GM18519 (cell line): ENCODE data around the gene KLHL2.
"Not testable (repeated sequence)": the region's sequence is repeated elsewhere in the genome, so short reads cannot be mapped to it uniquely, and the experiment has no call there.

Experiments
- ATAC-seq: cut with Tn5 transposase; IDR thresholded peaks from one replicate; pipeline ENCODE4 v1.9.1; 2021; ENCODE audit warnings: mild to moderate bottlenecking, moderate library complexity; ENCODE audit not compliant: unreplicated experiment, low FRiP score

The KLHL2 gene

DNA sequence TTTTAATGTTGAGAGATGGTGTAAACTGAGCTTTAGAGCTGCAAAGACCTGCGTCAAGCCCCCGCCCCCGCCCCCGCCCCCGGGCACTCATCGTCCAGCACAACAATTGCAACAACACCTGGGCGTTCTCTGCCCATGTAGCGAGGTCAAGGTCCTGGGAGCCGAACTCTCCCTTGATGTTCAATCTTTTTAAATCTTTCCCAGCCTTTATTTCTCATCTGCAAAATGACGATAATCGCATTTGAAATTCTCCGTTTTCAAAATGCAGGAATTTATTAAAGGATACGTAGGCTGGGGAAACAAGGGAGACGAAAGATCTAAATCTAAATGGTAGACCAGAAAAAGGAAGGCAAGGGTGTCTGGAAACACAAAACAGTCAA, 119.5 kb downstream of the KLHL2 start:
- ATAC-seq, result peak; percentile 0

DNA sequence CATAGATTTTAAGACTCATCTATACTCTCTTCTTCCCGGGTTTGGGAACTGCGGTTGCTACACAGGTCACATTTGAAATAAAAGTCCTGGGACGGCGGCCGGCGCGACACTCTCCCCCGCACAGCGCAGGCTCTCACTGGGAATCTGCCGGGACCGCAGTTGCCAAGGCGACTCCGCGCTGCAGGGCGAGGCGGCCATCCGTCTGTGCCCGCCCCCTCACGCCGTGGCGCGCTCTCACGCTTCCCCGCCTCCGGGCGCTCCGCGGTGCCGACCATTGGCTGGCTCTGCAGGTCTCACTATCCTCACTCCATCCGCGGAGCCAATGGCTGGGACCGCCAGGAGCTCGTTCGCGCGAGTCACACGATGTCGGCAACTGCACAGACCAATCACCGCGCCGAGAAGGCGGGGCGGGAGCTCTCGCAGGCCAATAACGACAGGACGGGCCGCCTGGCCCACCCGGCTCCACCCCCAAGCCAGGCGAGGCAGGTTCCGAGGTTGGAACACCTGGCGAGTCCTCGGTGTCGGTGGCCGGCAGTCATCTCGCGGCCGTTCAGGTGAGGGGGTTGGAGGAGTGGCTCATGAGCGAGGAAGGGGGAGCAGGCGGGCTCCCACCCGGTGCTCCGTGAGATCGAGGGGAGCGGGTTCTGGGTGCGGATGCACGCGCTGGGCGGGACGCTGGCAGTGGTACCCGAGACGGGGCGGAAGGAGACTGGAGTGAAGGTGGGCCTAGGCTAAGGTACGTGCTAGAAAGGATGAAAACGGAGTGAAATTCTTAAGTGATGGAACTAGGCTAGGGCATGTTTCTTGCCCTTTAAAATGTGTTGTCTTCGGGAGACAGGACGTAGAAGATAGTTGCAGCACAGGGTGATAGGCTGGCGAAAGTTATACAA, 120.1 kb downstream of the KLHL2 start, which contains the start of gene MSMO1:
Gene MSMO1 (plus strand): TSS at position 459 of the 890 bp plus-strand sequence. CDS start 5,702 bp downstream, outside the sequence.
- peak; percentile 99 for ATAC-seq

DNA sequence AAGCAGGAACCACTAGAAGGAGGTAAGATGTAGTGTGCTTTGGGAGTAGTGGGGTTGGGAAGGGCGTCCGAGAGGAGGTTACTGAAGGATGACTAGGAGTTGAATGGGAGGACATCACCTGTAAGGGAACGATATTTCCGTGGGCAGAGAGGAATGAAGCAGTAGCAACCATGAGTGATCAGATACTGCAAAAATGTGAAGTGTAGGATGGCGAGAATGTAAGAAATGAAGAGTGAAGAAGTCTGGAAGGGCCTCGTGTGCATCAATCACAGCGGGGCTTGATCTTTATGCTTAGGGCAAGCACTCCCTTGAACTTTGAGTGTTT, 120.7 kb downstream of the KLHL2 start:
- no peak for ATAC-seq

DNA sequence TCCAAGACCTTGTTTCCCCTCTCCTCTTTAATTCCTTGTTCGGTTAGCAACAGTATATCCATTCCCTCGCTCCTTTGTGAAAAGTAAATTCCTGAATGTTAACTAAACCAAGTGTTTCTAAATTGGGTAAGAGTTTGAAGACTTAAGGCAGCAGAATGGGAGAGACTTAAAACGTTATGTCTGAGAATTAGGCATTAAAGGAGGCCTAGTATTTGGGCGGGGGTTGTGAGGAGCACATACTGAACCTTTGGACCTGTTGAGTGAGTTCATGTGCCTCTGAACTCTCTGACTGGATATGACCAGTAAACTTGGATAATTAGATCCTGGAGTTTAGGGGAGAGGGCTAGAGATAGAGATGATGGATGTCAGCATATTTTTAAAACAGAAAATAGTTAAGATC, 121.3 kb downstream of the KLHL2 start:
- no peak for ATAC-seq

DNA sequence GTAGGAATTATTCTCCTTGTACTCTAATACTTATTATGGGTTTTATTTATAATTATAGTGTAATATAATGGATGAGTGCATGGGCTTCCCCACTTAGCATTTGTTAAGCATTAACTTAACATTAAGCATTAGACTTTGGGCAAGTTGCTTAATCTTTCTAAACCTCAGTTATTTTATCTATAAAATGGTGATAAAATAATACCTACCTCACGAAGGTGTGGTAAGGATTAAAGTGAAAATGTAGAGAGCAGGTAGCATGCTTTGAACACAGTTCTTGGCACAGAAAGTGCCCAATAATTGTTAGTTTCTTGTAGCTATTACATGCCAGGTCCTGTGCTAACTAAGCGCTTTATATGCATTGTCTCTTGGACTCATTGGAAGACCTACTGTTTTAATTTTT, 122.7 kb downstream of the KLHL2 start:
- no peak for ATAC-seq

DNA sequence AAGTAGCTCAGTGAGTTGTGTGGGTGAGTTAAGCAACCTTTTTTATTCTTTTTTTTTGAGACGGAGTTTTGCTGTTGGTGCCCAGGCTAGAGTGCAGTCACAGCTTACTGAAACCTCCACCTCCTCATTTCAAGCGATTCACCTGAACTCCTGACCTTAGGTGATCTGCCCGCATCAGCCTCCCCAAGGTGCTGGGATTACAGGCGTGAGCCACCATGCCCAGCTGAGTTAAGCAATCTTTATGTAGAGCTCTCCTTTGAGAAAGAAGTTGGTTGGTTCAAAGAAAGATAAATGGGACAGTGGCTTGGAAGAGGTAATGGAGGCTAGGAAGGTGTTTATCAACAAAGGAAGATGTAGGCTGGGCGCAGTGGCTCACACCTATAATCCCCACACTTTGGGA, 123.3 kb downstream of the KLHL2 start:
- no peak for ATAC-seq

DNA sequence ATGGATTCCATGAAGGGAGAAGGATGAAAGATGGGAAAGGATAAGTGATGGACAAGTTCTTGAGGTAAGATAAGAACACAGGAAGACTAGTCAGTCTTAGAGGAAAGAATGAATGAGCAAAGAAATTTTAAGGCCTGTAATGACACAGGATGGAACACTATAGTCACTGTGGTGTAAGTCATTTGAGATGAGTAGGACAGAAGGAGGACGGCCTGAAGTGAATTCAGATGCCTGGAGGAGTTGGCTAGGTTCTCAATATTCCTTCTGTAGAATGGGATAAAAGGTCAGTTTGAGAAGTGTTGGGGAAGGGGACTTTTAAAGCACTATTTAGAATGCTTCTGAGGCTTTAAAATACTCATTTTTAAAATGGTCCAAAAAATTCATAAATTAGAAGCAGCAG, 124.0 kb downstream of the KLHL2 start:
- no peak for ATAC-seq

DNA sequence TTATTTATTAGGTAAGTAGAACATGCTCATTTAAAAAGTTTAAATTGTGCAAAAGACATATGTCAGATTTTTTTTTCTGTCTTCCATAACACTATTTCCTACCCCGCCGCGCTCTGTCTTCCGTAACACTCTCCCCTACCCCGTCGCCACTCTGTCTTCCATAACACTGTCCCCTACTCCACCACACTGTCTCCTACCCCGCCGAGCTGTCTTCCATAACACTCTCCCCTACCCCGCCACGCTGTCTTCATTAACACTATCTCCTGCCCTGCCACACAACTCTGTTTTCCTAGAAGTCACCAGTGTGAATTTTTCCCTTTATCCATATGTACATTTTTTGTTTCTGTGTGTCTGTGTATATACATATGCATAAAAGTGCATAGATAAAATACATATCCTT, 124.5 kb downstream of the KLHL2 start:
- no peak for ATAC-seq

DNA sequence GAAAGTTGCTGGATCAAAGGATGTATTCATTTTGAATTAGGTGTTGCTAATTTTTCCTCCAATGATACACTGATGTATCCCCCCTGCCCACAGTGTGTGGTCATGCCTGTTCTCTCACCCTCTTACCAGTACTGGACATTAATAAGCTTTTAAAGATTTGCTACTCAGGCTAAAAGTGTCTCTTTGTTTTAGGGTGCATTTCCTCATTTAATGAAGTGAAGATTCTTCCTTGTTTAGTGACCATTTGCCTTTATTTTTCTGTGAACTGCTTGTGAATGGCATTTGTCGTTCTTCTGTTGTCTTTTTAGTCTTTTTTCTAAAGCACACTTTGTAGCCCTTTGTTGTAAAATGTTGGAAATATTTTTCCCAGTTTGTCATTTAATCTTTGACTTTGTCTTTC, 125.1 kb downstream of the KLHL2 start:
- no peak for ATAC-seq

DNA sequence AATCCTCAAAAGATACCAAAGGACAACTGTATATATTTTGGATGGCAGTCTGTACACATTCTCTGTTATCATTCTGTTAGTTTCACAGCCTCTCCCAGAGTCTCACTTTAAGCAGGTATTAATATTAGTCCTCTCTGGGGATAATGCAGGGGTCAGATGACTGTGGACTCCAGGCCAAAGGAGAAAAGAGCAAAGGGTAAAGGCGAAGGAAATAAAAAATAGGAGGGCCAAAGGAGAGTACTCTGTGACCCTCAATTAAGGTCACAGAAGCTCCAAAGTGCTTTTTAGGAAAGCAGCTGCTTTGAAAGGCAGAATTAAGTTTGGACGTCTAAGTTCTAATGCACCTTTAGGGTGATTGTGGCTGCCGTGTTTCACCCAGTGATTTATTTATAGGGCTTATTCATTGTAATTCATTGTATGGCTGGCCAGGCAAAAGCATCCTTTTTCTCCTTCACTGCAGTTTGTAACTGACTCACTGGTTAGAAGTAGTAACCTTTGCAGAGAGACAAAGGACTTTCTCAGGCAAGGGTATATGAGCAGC, 127.9 kb downstream of the KLHL2 start:
- no peak for ATAC-seq

DNA sequence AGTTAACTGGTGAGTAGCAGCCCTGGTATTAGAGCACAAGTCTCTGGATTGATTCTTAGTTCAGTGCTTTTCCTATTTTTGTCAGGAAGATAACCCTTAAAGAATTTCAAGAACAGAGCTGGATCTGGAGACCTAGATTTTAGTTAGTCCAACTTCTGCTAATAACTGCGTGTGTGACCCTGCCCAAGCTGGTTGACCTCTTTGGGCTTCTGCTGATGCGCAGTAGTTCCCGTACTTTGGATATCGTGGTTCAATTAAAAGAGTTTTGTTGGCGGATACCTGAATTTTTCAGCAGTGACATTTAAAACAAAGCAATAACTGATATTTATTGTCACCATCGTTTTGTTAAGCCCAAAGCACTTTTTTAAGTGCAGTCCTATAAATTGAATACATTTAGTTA, 129.4 kb downstream of the KLHL2 start:
- no peak for ATAC-seq

DNA sequence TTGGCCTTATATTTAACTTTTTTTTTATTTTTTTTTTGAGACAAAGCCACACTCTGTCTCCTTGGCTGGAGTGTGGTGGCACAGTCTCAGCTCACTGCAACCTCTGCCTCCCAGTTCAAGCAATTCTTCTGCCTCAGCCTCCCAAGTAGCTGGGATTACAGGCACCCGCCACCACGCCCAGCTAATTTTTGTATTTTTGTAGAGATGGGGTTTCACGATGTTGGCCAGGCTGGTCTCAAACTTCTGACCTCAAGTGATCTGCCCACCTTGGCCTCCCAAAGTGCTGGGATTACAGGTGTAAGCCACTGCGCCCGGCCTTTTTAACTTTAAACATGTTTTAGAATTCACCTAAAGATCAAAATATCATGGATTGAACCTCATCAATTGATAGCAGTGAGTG, 135.0 kb downstream of the KLHL2 start:
- not testable (repeated sequence) for ATAC-seq

DNA sequence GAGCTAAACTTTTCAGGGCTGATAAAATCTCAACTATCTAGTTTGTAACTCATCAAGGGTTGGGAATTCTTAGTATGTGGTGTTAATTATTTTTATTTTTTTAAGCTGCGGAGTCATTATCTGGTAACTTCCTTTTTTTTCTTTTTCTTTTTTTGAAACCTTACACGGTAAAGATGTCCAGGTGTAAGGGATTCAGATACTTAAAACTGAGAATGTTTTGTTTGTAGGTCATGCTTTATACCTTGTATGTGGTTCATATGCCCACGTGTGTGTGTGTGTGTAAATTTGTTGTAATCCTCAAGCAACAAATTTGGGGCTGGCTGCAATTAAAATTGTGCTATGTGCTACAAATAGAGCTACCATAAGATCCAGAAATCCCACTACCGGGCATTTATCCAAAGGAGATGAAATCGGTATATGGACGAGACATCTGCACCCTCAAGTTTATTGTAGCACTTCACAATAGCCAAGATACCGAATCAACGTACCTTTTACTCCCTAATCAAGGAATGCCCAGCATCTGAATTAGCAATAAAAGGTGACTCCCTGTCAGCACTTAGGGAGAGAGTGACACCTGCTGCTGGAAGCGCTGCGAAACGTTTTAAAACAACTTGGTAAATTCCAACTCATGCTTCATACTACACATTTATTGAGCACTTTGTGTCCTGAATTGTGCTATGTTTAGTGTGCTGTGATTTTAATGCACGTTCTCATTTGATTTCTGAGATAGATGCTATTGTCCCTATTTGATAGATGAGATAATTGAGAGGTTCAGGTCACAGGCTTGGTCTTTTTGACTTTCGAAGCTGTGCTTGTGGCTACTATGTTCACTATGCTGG, 136.2 kb downstream of the KLHL2 start:
- ATAC-seq, result no peak

DNA sequence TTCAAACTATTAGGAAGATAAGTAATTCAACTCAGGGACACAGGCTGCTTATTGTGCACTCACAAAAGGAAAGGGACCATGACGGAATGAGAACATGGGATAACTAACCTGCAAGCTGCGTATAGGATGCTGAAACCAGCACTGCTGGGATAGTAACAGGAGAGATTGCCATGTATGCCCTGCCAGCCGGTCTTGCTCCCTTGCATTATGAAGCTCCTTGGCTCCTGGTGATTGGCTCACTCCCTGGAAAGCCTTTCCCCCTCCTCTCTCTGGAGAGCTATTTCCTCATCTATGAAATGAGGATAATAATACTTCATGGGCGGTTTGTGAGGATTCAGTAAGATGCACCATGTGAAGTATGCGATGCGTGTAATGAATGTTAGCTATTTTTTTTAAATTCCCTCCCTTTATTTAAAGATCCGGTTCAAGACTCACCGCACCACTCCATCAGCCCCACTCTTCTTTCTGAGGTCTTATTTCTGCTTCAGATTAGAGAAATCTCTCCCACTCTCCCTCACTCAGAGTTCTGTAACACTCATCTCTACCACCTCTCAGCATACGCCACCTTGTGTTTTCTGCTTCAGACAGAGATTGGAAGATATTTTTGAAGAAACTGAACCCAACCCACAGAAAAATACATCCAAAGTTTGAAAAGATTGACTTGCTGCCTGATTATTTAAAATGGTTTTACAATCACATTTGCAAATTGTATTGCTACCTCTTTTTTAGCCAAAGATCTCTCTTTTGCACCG, 138.5 kb downstream of the KLHL2 start:
- ATAC-seq, result no peak

DNA sequence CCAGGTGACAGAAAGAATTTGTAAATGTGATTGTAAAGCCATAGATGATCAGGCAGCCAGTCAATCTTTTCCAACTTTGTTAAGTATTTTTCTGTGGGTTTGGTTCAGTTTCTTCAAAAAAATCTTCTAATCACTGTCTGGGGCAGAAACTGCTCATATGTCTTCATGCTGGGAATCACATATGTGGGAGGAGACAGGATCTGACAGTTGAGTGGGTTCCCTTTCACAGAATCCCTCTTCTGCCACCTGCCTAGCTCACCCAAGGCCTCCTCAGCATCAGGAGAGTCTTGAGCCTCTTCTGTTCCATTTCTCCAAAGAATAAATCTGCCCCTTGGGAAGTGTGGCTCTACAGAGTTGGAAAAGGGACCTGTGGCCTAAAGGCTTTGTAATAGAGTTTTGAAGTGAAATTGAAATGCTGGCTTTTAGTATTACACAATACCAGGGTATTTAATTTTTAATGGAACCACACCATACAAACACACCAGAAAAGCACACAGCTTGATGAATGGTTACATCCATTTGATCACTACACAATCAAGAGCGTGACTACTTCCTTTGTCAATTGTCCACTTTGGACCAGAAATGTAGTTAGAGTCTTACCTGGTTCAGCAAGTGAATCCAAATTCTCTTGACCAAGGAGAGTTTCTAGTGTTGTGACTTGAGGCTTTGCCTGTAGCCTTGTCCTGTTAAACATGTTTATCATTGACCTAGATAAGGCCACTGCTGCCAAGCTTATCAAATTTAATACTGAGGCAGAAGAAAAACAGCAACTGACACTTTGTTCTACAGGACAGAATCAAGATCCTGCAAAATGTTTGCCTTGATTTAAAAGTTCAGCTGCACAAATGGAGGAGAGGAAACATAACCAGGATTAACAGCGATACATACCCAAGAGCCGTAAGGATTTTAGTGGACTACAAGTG, 140.5 kb downstream of the KLHL2 start:
- no peak for ATAC-seq

DNA sequence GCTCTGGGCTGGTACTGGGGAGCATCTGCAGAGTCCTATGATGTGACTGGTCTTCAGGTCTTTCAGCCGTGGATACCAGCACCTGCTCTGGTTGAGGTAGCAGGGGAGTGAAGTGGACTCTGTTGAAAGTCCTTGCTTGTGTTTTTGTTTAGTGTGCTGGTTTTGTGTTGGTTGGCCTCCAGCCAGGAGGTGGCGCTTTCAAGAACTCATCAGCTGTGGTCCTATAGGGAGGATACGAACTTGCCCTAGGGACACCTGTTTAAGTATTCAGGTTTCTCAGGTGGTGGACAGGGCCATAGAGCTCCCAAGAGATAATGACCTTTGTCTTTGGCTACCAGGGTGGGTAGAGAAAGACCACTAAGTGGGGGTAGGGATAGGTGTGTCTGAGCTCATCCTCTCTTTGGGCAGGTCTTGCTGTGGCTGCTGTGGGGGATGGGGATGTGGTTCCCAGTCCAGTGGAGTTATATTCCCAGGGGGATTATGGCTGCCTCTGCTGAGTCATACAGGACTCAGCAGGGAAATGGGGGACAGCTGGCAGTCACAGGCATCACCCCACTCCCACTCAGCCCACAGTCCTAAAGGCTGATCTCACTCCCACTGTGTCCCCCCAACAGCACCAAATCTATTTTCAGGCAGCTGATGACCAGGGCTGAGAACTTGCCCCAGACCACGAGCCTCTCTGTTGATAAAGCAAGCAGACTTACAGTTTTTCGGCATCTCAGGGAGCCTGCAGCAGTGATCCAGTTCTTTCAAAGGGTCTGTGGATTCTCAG, 144.2 kb downstream of the KLHL2 start:
- ATAC-seq, result no peak

DNA sequence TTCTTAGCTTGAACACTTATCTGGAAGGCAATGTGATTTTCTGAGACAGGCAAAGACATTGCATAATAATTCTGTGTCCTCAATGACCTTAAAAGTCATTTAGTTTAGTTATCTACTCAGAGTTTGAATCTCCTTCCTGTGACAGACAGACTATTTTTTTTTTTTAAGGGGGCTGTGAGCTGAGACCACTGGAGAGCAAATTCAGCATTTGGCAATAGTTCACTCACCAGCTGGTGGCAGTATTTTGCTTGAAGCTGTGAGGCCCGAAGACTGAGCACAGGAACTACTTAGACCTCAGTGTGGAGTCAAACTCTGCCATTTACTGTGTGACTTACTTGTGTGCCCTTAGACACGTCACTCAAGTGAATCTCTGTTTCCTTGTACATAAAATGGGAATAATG, 148.5 kb downstream of the KLHL2 start:
- peak; percentile 72 for ATAC-seq

DNA sequence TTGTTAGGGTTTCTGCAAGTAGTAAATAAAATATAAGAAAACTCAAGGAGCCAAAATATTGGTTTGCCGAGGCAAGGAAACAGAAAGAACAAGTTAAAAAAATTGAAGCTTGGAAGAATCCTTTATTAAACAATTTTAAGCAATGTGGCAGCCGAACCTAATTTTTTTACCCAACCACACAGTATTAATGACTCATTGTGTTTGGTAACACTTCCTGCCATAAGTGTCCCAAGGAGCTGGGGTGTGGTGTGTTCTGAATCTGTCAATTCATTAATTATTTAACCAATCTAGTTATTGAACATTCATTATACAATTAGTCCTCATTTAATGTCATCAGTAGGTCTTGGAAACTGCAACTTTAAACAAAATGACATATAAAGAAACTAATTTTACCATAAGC, 152.1 kb downstream of the KLHL2 start:
- no peak for ATAC-seq
